GM12892 (cell line): ENCODE results near the gene SORBS2.

ENCODE experiments used
- POLR2A ChIP-seq: IDR thresholded peaks from 2 replicates; pipeline ENCODE4 v1.6.1; 2011; ENCODE audit warnings: low read depth, low read length, control low read depth
- POLR2AphosphoS5 ChIP-seq: IDR thresholded peaks from 2 replicates; pipeline ENCODE4 v1.6.1; 2011; ENCODE audit warnings: low read depth, low read length, control low read depth
- TAF1 ChIP-seq: IDR thresholded peaks from 2 replicates; pipeline ENCODE4 v1.6.1; 2011; ENCODE audit warnings: low read depth, mild to moderate bottlenecking, control low read depth, low read length, borderline replicate concordance

DNA sequence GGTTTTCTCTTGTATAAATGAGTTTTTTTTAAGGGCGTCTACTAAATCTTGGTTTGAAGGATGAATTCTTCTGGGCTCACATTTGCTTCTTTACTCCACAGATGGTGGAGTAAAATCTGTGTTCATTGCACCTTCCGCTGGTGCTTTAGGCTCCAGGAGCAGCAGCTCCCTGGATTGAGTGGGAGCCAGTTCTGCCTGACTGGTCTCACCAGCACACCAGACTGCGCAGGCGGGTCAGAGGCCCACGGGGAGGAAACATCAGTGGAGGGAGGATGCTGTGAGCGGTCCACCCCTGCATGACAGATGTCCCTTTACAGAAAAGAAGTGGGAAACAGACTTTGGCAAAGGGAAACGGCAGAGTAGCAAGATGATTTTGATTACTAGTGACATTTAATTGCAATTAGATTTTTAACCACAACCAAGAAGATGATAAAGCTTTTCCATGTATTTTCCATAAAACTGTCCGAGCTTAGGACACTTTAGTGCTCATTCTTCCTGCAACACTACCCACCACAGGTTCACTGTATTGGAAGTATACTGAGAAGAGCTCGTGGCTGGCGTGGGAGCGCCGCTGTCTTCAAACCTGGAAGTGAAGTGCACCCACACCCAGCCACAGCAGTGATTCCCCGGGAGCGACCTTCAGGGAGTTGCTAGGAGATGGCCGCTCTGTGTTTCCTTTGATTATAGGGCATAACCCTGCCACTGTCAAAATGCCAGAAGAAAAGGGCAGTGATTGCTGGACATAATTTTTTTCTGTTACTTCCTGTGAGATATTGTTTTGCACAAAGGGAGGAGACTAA is 95.2 kb downstream of the SORBS2 start:
- TF ChIP-seq POLR2A (no peak), POLR2AphosphoS5 (no peak), TAF1 (no peak)
